Mesothelial cell of epicardium (in vitro differentiated cells): Measurements from ENCODE around the gene CASQ2. TPM values are rescaled to one million over a fixed set of nuclear protein-coding genes. Genes with fewer than 3 reads are reported as not detected.

Experiments
- DNase-seq, 2 experiments: peaks; one replicate each; pipeline ENCODE4 v3.0.0; 2021; ENCODE audit warnings: low spot score in 2 of 2; ENCODE audit not compliant: unreplicated experiment in 2 of 2
- H3K27ac Mint-ChIP-seq: 2 replicates; pipeline ENCODE4 v1.8.0; 2021; ENCODE audit warnings: mixed read lengths
- H3K27me3 Mint-ChIP-seq: 2 replicates; pipeline ENCODE4 v1.8.0; 2021; ENCODE audit warnings: low read depth, mixed read lengths
- H3K36me3 Mint-ChIP-seq: 2 replicates; pipeline ENCODE4 v1.8.0; 2021; ENCODE audit warnings: mixed read lengths
- H3K4me1 Mint-ChIP-seq: 2 replicates; pipeline ENCODE4 v1.8.0; 2021; ENCODE audit warnings: mixed read lengths
- H3K4me3 Mint-ChIP-seq: 2 replicates; pipeline ENCODE4 v1.8.0; 2021; ENCODE audit warnings: mild to moderate bottlenecking, moderate library complexity, mixed read lengths
- H3K9me3 Mint-ChIP-seq: 2 replicates; pipeline ENCODE4 v1.8.0; 2021; ENCODE audit warnings: mixed read lengths
- total RNA-seq: library from RNA; stranded (reverse); gene quantifications from 3 replicates; pipeline ENCODE4 v1.2.1, GENCODE V29; 2021
- TF ChIP-seq, protein P1 (sequence below): fragments of 200-600 bp; sonication (generic); IDR thresholded peaks from one replicate; pipeline ENCODE4 v1.5.0; 2021; ENCODE audit warnings: antibody characterized with exemption; ENCODE audit not compliant: unreplicated experiment

CASQ2 gene
- 0.09 to 0.24 TPM (median 0.13 TPM) in 3 replicates for total RNA-seq

DNA sequence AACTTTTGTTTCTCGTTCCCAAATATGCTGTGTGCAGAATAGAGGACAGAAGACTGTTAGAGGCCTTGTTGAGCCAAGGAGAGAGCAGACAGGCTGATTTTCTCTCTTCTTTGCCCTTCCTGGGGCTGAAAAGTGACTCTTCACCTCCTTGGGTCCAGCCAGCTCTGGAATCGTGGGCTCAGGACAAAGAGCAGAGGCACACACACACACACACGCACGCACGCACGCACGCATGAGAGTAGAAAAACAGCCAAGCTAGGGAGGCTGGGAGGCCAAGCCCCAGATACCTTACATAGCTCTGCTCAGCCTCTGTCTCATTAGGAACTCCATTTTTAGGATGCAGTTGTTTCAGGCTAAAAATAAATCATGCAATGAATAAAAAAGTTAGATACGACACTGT is at the start of gene CASQ2:
TSS of gene CASQ2 (minus strand) at position 166 of the 400 bp plus-strand sequence. CDS start 173 bp downstream, outside the sequence.
- no peaks in the 10 kb centered on the region for H3K9me3 Mint-ChIP-seq
- H3K27me3 Mint-ChIP-seq = no peaks in the 10 kb centered on the region
- DNase-seq = no peak
- no peak within 1 kb of the TSS for H3K4me3 Mint-ChIP-seq
- TF ChIP-seq, protein P1, sequence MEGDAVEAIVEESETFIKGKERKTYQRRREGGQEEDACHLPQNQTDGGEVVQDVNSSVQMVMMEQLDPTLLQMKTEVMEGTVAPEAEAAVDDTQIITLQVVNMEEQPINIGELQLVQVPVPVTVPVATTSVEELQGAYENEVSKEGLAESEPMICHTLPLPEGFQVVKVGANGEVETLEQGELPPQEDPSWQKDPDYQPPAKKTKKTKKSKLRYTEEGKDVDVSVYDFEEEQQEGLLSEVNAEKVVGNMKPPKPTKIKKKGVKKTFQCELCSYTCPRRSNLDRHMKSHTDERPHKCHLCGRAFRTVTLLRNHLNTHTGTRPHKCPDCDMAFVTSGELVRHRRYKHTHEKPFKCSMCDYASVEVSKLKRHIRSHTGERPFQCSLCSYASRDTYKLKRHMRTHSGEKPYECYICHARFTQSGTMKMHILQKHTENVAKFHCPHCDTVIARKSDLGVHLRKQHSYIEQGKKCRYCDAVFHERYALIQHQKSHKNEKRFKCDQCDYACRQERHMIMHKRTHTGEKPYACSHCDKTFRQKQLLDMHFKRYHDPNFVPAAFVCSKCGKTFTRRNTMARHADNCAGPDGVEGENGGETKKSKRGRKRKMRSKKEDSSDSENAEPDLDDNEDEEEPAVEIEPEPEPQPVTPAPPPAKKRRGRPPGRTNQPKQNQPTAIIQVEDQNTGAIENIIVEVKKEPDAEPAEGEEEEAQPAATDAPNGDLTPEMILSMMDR = no peak
- no peaks in the 10 kb centered on the region for H3K36me3 Mint-ChIP-seq
- H3K4me1 Mint-ChIP-seq = peaks cover 18% of the 10 kb centered on the region
- H3K27ac Mint-ChIP-seq = no peak within 1 kb of the TSS

- TF ChIP-seq, protein P1 = no peak
- no peak overlapping the region for H3K27ac Mint-ChIP-seq
- no peak for DNase-seq
- peaks cover 7% of the 10 kb centered on the region for H3K4me1 Mint-ChIP-seq
- no peaks in the 10 kb centered on the region for H3K36me3 Mint-ChIP-seq
- no peaks in the 10 kb centered on the region for H3K27me3 Mint-ChIP-seq
- no peaks in the 10 kb centered on the region for H3K9me3 Mint-ChIP-seq
- no peak overlapping the region for H3K4me3 Mint-ChIP-seq
Observed at GRCh38 chr1:115815694-115816093, 47.2 kb upstream of the CASQ2 start.

- Mint-ChIP-seq H3K36me3 (no peaks in the 10 kb centered on the region), H3K4me1 (peaks cover 12% of the 10 kb centered on the region), H3K4me3 (no peak overlapping the region), H3K9me3 (no peaks in the 10 kb centered on the region), H3K27ac (no peak overlapping the region), H3K27me3 (no peaks in the 10 kb centered on the region)
- DNase-seq = no peak
- TF ChIP-seq, protein P1 = no peak
Observed at GRCh38 chr1:115814685-115815398, 46.3 kb upstream of the CASQ2 start.

DNA sequence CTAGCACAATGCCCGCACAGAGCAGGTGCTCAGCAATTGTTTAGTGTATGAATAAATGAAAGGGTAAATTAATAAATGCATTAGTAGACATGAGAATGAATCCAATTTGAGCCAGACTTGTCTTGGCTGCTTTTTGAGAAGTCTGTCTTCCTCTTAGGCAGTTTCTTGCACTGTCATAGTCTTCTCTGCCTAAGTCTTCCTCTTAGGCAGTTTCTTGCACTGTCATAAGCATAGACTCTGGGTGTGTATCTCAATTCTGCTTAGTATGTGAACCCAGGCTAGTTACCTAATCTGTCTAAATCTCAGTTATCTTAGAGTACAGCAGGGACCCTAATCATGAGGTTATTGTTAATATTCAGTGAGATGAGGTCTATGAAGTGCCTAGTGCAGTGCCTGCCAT is 45.2 kb upstream of the CASQ2 start:
- Mint-ChIP-seq H3K4me3 (no peak overlapping the region), H3K36me3 (no peaks in the 10 kb centered on the region), H3K4me1 (peaks cover 14% of the 10 kb centered on the region), H3K27ac (no peak overlapping the region), H3K9me3 (no peaks in the 10 kb centered on the region), H3K27me3 (no peaks in the 10 kb centered on the region)
- TF ChIP-seq, protein P1 = no peak
- no peak for DNase-seq

GRCh38 chr1:115811140-115811828 is 42.8 kb upstream of the CASQ2 start:
- peaks cover 14% of the 10 kb centered on the region for H3K4me1 Mint-ChIP-seq
- no peaks in the 10 kb centered on the region for H3K36me3 Mint-ChIP-seq
- TF ChIP-seq, protein P1 = no peak
- H3K27me3 Mint-ChIP-seq = no peaks in the 10 kb centered on the region
- no peak overlapping the region for H3K27ac Mint-ChIP-seq
- H3K9me3 Mint-ChIP-seq = no peaks in the 10 kb centered on the region
- DNase-seq = no peak
- H3K4me3 Mint-ChIP-seq = no peak overlapping the region
